ENCODE results near the gene PGM2L1. TPM values are rescaled to one million over a fixed set of nuclear protein-coding genes. Genes with fewer than 3 reads are reported as not detected.

PGM2L1 gene
- total and polyA plus RNA-seq, 5 donors from 2014 or later = 5.9 to 16.8 (median 7.3) TPM

- no peak overlapping the region for H3K4me3 ChIP-seq (ENCODE audit: low read depth, low read length)
- H3K36me3 Mint-ChIP-seq = no peaks in the 10 kb centered on the region
- peaks cover 3% of the 10 kb centered on the region for H3K27me3 ChIP-seq (ENCODE audit: control insufficient read depth, insufficient read depth, low read length)
- H3K9me3 Mint-ChIP-seq = peaks cover 0 to 1% (median 0%) of the 10 kb centered on the region in 7 donors
- no peaks in the 10 kb centered on the region for H3K4me1 ChIP-seq (ENCODE audit: control insufficient read depth, insufficient read depth, low read length, poor library complexity, severe bottlenecking)
- H3K4me1 Mint-ChIP-seq = no peaks in the 10 kb centered on the region
- no peak overlapping the region for H3K27ac Mint-ChIP-seq
- H3K9me3 ChIP-seq (ENCODE audit: control insufficient read depth in 2 of 2, low read length in 2 of 2) = no peaks in the 10 kb centered on the region
- no peak overlapping the region for H3K4me3 Mint-ChIP-seq
- DNase-seq = no peak
- no peaks in the 10 kb centered on the region for H3K36me3 ChIP-seq (ENCODE audit: control insufficient read depth, insufficient read depth, low read length)
- ATAC-seq (ENCODE audit: low read depth in 2 of 2) = no peak
- H3K27me3 Mint-ChIP-seq = peaks cover 8% of the 10 kb centered on the region
- H3K27ac ChIP-seq (ENCODE audit: insufficient read depth, low read length, poor library complexity, severe bottlenecking) = no peak overlapping the region
Measured at GRCh38 chr11:74283580-74284180, 114.6 kb downstream of the PGM2L1 start.

- Mint-ChIP-seq H3K4me3 (no peak overlapping the region), H3K36me3 (no peaks in the 10 kb centered on the region), H3K27ac (no peak overlapping the region), H3K4me1 (no peaks in the 10 kb centered on the region), H3K9me3 (peaks cover 0 to 1% (median 0%) of the 10 kb centered on the region in 7 donors), H3K27me3 (peaks cover 5% of the 10 kb centered on the region)
- DNase-seq = peak in 1 of 3 donors; percentile 18
- H3K4me3 ChIP-seq (ENCODE audit: low read depth, low read length) = no peak overlapping the region
- H3K4me1 ChIP-seq (ENCODE audit: control insufficient read depth, insufficient read depth, low read length, poor library complexity, severe bottlenecking) = no peaks in the 10 kb centered on the region
- ATAC-seq (ENCODE audit: low read depth in 2 of 2) = no peak
- no peaks in the 10 kb centered on the region for H3K9me3 ChIP-seq (ENCODE audit: control insufficient read depth in 2 of 2, low read length in 2 of 2)
- no peak overlapping the region for H3K27ac ChIP-seq (ENCODE audit: insufficient read depth, low read length, poor library complexity, severe bottlenecking)
- H3K36me3 ChIP-seq (ENCODE audit: control insufficient read depth, insufficient read depth, low read length) = no peaks in the 10 kb centered on the region
- H3K27me3 ChIP-seq (ENCODE audit: control insufficient read depth, insufficient read depth, low read length) = no peaks in the 10 kb centered on the region
Measured at GRCh38 chr11:74282914-74283371, 115.3 kb downstream of the PGM2L1 start.

GRCh38 chr11:74282421-74282820, 115.8 kb downstream of the PGM2L1 start:
- Mint-ChIP-seq H3K27ac (no peak overlapping the region), H3K4me3 (no peak overlapping the region), H3K36me3 (no peaks in the 10 kb centered on the region), H3K9me3 (peaks cover 0 to 1% (median 0%) of the 10 kb centered on the region in 7 donors), H3K27me3 (peaks cover 7% of the 10 kb centered on the region), H3K4me1 (no peaks in the 10 kb centered on the region)
- no peak overlapping the region for H3K27ac ChIP-seq (ENCODE audit: insufficient read depth, low read length, poor library complexity, severe bottlenecking)
- no peaks in the 10 kb centered on the region for H3K4me1 ChIP-seq (ENCODE audit: control insufficient read depth, insufficient read depth, low read length, poor library complexity, severe bottlenecking)
- no peak for DNase-seq
- no peak overlapping the region for H3K4me3 ChIP-seq (ENCODE audit: low read depth, low read length)
- ATAC-seq (ENCODE audit: low read depth in 2 of 2) = no peak
- H3K27me3 ChIP-seq (ENCODE audit: control insufficient read depth, insufficient read depth, low read length) = no peaks in the 10 kb centered on the region
- H3K36me3 ChIP-seq (ENCODE audit: control insufficient read depth, insufficient read depth, low read length) = no peaks in the 10 kb centered on the region
- H3K9me3 ChIP-seq (ENCODE audit: control insufficient read depth in 2 of 2, low read length in 2 of 2) = no peaks in the 10 kb centered on the region

GRCh38 chr11:74280494-74280893, 117.7 kb downstream of the PGM2L1 start:
- Mint-ChIP-seq H3K4me3 (peak overlapping the region in 1 of 4 donors; percentile 59), H3K9me3 (peaks cover 0 to 1% (median 0%) of the 10 kb centered on the region in 7 donors), H3K36me3 (no peaks in the 10 kb centered on the region), H3K27ac (no peak overlapping the region), H3K4me1 (no peaks in the 10 kb centered on the region), H3K27me3 (peaks cover 18% of the 10 kb centered on the region)
- H3K9me3 ChIP-seq (ENCODE audit: control insufficient read depth in 2 of 2, low read length in 2 of 2) = no peaks in the 10 kb centered on the region
- no peak for ATAC-seq (ENCODE audit: low read depth in 2 of 2)
- H3K36me3 ChIP-seq (ENCODE audit: control insufficient read depth, insufficient read depth, low read length) = no peaks in the 10 kb centered on the region
- DNase-seq = no peak
- no peaks in the 10 kb centered on the region for H3K4me1 ChIP-seq (ENCODE audit: control insufficient read depth, insufficient read depth, low read length, poor library complexity, severe bottlenecking)
- no peak overlapping the region for H3K4me3 ChIP-seq (ENCODE audit: low read depth, low read length)
- H3K27me3 ChIP-seq (ENCODE audit: control insufficient read depth, insufficient read depth, low read length) = peaks cover 9% of the 10 kb centered on the region
- H3K27ac ChIP-seq (ENCODE audit: insufficient read depth, low read length, poor library complexity, severe bottlenecking) = no peak overlapping the region

Other genes starting within 250 kb of the PGM2L1 start
- gene C2CD3, start 227.4 kb downstream of the PGM2L1 start, total RNA-seq = 46.4 TPM
- gene C2CD3, start 227.4 kb downstream of the PGM2L1 start, polyA plus RNA-seq = 10 to 100 TPM in 1 of 4 donors, 1 to 10 TPM in 3; 7.2 to 11.0 (median 8.4) TPM
- 16.8 TPM for gene PPME1, start 227.1 kb downstream of the PGM2L1 start, total RNA-seq
- 10 to 100 TPM; 15.7 to 24.6 (median 20.1) TPM for gene PPME1, start 227.1 kb downstream of the PGM2L1 start, polyA plus RNA-seq
- not detected for gene P4HA3, start 86.8 kb downstream of the PGM2L1 start, total RNA-seq
- gene P4HA3, start 86.8 kb downstream of the PGM2L1 start, polyA plus RNA-seq = not detected
- not detected for gene KCNE3, start 69.1 kb upstream of the PGM2L1 start, total RNA-seq
- under 1 TPM in 1 of 4 donors, not detected in 3; 0.14 TPM for gene KCNE3, start 69.1 kb upstream of the PGM2L1 start, polyA plus RNA-seq
- gene LIPT2, start 95.3 kb upstream of the PGM2L1 start, total RNA-seq = 6.1 TPM
- 10 to 100 TPM; 11.5 to 20.7 (median 14.6) TPM for gene LIPT2, start 95.3 kb upstream of the PGM2L1 start, polyA plus RNA-seq
- gene POLD3, start 194.1 kb upstream of the PGM2L1 start, total RNA-seq = 11.8 TPM
- 10 to 100 TPM; 16.3 to 20.1 (median 18.5) TPM for gene POLD3, start 194.1 kb upstream of the PGM2L1 start, polyA plus RNA-seq